ENCODE measurements around the gene PACRG. TPM values are rescaled to one million over a fixed set of nuclear protein-coding genes. Genes with fewer than 3 reads are reported as not detected.

PACRG gene
- total and polyA plus RNA-seq, 2 donors, result 2.2 to 5.6 TPM

GRCh38 chr6:162715601-162716000, 12.2 kb upstream of the PACRG start:
- DNase-seq (ENCODE audit: extremely low spot score), result no peak
- no peak overlapping the region for H3K4me3 ChIP-seq (ENCODE audit: low read depth, low read length)
- H3K4me1 ChIP-seq (ENCODE audit: insufficient read depth), result no peaks in the 10 kb centered on the region
- no peak overlapping the region for H3K27ac ChIP-seq (ENCODE audit: low read depth)
- H3K36me3 ChIP-seq (ENCODE audit: insufficient read depth), result no peaks in the 10 kb centered on the region
- WGBS, result 92% methylated on average over 6 of the region's 6 CpGs

GRCh38 chr6:162719528-162719927, 8.2 kb upstream of the PACRG start:
- H3K27ac ChIP-seq (ENCODE audit: low read depth), result no peak overlapping the region
- no peak overlapping the region for H3K4me3 ChIP-seq (ENCODE audit: low read depth, low read length)
- 95% methylated on average over 1 of the region's 1 CpG for WGBS
- no peak for DNase-seq (ENCODE audit: extremely low spot score)
- H3K36me3 ChIP-seq (ENCODE audit: insufficient read depth), result no peaks in the 10 kb centered on the region
- no peaks in the 10 kb centered on the region for H3K4me1 ChIP-seq (ENCODE audit: insufficient read depth)

- no peaks in the 10 kb centered on the region for H3K4me1 ChIP-seq (ENCODE audit: insufficient read depth)
- 90% methylated on average over 2 of the region's 2 CpGs for WGBS
- no peak for DNase-seq (ENCODE audit: extremely low spot score)
- no peak overlapping the region for H3K4me3 ChIP-seq (ENCODE audit: low read depth, low read length)
- H3K36me3 ChIP-seq (ENCODE audit: insufficient read depth), result no peaks in the 10 kb centered on the region
- no peak overlapping the region for H3K27ac ChIP-seq (ENCODE audit: low read depth)
Measured at GRCh38 chr6:162721404-162721687, 6.4 kb upstream of the PACRG start.

- no peak for DNase-seq (ENCODE audit: extremely low spot score)
- H3K27ac ChIP-seq (ENCODE audit: low read depth), result no peak overlapping the region
- H3K36me3 ChIP-seq (ENCODE audit: insufficient read depth), result no peaks in the 10 kb centered on the region
- H3K4me1 ChIP-seq (ENCODE audit: insufficient read depth), result no peaks in the 10 kb centered on the region
- 87% methylated on average over 2 of the region's 2 CpGs for WGBS
- H3K4me3 ChIP-seq (ENCODE audit: low read depth, low read length), result no peak overlapping the region
Measured at GRCh38 chr6:162722226-162722625, 5.5 kb upstream of the PACRG start.

- H3K27ac ChIP-seq (ENCODE audit: low read depth), result no peak overlapping the region
- no peaks in the 10 kb centered on the region for H3K4me1 ChIP-seq (ENCODE audit: insufficient read depth)
- WGBS, result 96% methylated on average over 1 of the region's 1 CpG
- no peak overlapping the region for H3K4me3 ChIP-seq (ENCODE audit: low read depth, low read length)
- H3K36me3 ChIP-seq (ENCODE audit: insufficient read depth), result no peaks in the 10 kb centered on the region
- DNase-seq (ENCODE audit: extremely low spot score), result no peak
Measured at GRCh38 chr6:162722633-162723032, 5.1 kb upstream of the PACRG start.

- WGBS, result 12% methylated on average over 13 of the region's 13 CpGs
- no peaks in the 10 kb centered on the region for H3K4me1 ChIP-seq (ENCODE audit: insufficient read depth)
- no peaks in the 10 kb centered on the region for H3K36me3 ChIP-seq (ENCODE audit: insufficient read depth)
- H3K4me3 ChIP-seq (ENCODE audit: low read depth, low read length), result peak overlapping the region; percentile 91
- peak overlapping the region; percentile 85 for H3K27ac ChIP-seq (ENCODE audit: low read depth)
- no peak for DNase-seq (ENCODE audit: extremely low spot score)
Measured at GRCh38 chr6:162726947-162727321, 840 bp upstream of the PACRG start.

- Histone ChIP-seq H3K4me1 (ENCODE audit: insufficient read depth) (no peaks in the 10 kb centered on the region), H3K4me3 (ENCODE audit: low read depth, low read length) (peak overlapping the region; percentile 91), H3K36me3 (ENCODE audit: insufficient read depth) (no peaks in the 10 kb centered on the region), H3K27ac (ENCODE audit: low read depth) (no peak overlapping the region)
- no peak for DNase-seq (ENCODE audit: extremely low spot score)
- 20% methylated on average over 7 of the region's 7 CpGs for WGBS
Measured at GRCh38 chr6:162728197-162728596, 423 bp downstream of the PACRG start.

GRCh38 chr6:162728706-162729105, 932 bp downstream of the PACRG start:
- WGBS, result 81% methylated on average over 1 of the region's 1 CpG
- H3K36me3 ChIP-seq (ENCODE audit: insufficient read depth), result no peaks in the 10 kb centered on the region
- DNase-seq (ENCODE audit: extremely low spot score), result no peak
- no peaks in the 10 kb centered on the region for H3K4me1 ChIP-seq (ENCODE audit: insufficient read depth)
- no peak overlapping the region for H3K27ac ChIP-seq (ENCODE audit: low read depth)
- no peak overlapping the region for H3K4me3 ChIP-seq (ENCODE audit: low read depth, low read length)

- DNase-seq (ENCODE audit: extremely low spot score), result no peak
- no peak overlapping the region for H3K27ac ChIP-seq (ENCODE audit: low read depth)
- no peak overlapping the region for H3K4me3 ChIP-seq (ENCODE audit: low read depth, low read length)
- WGBS, result 97% methylated on average over 1 of the region's 1 CpG
- no peaks in the 10 kb centered on the region for H3K4me1 ChIP-seq (ENCODE audit: insufficient read depth)
- no peaks in the 10 kb centered on the region for H3K36me3 ChIP-seq (ENCODE audit: insufficient read depth)
Measured at GRCh38 chr6:162730502-162730901, 2.7 kb downstream of the PACRG start.

- Histone ChIP-seq H3K4me1 (ENCODE audit: insufficient read depth) (no peaks in the 10 kb centered on the region), H3K36me3 (ENCODE audit: insufficient read depth) (no peaks in the 10 kb centered on the region), H3K27ac (ENCODE audit: low read depth) (no peak overlapping the region), H3K4me3 (ENCODE audit: low read depth, low read length) (no peak overlapping the region)
- WGBS, result 79% methylated on average over 4 of the region's 4 CpGs
- DNase-seq (ENCODE audit: extremely low spot score), result no peak
Measured at GRCh38 chr6:162733489-162733888, 5.7 kb downstream of the PACRG start.

GRCh38 chr6:162736961-162737360, 9.2 kb downstream of the PACRG start:
- DNase-seq (ENCODE audit: extremely low spot score), result no peak
- no peak overlapping the region for H3K27ac ChIP-seq (ENCODE audit: low read depth)
- H3K4me1 ChIP-seq (ENCODE audit: insufficient read depth), result no peaks in the 10 kb centered on the region
- WGBS, result 43% methylated on average over 1 of the region's 1 CpG
- no peak overlapping the region for H3K4me3 ChIP-seq (ENCODE audit: low read depth, low read length)
- no peaks in the 10 kb centered on the region for H3K36me3 ChIP-seq (ENCODE audit: insufficient read depth)

- DNase-seq (ENCODE audit: extremely low spot score), result peak; percentile 45
- H3K27ac ChIP-seq (ENCODE audit: low read depth), result no peak overlapping the region
- no peaks in the 10 kb centered on the region for H3K4me1 ChIP-seq (ENCODE audit: insufficient read depth)
- H3K36me3 ChIP-seq (ENCODE audit: insufficient read depth), result no peaks in the 10 kb centered on the region
- no peak overlapping the region for H3K4me3 ChIP-seq (ENCODE audit: low read depth, low read length)
- WGBS, result 39% methylated on average over 3 of the region's 3 CpGs
Measured at GRCh38 chr6:162750776-162751175, 23.0 kb downstream of the PACRG start.

- no peak for DNase-seq (ENCODE audit: extremely low spot score)
- H3K27ac ChIP-seq (ENCODE audit: low read depth), result no peak overlapping the region
- H3K4me1 ChIP-seq (ENCODE audit: insufficient read depth), result no peaks in the 10 kb centered on the region
Measured at GRCh38 chr6:162751211-162751859, 23.6 kb downstream of the PACRG start.

GRCh38 chr6:162753775-162754174, 26.0 kb downstream of the PACRG start:
- no peak overlapping the region for H3K4me3 ChIP-seq (ENCODE audit: low read depth, low read length)
- no peaks in the 10 kb centered on the region for H3K4me1 ChIP-seq (ENCODE audit: insufficient read depth)
- no peak overlapping the region for H3K27ac ChIP-seq (ENCODE audit: low read depth)
- no peaks in the 10 kb centered on the region for H3K36me3 ChIP-seq (ENCODE audit: insufficient read depth)
- DNase-seq (ENCODE audit: extremely low spot score), result no peak

More at GRCh38 chr6:162751211-162751859, 23.6 kb downstream of the PACRG start:
- no peaks in the 10 kb centered on the region for H3K36me3 ChIP-seq (ENCODE audit: insufficient read depth)
- no peak overlapping the region for H3K4me3 ChIP-seq (ENCODE audit: low read depth, low read length)

GRCh38 chr6:162770136-162770535, 42.4 kb downstream of the PACRG start:
- Histone ChIP-seq H3K4me3 (ENCODE audit: low read depth, low read length) (no peak overlapping the region), H3K36me3 (ENCODE audit: insufficient read depth) (no peaks in the 10 kb centered on the region), H3K27ac (ENCODE audit: low read depth) (no peak overlapping the region), H3K4me1 (ENCODE audit: insufficient read depth) (no peaks in the 10 kb centered on the region)
- no peak for DNase-seq (ENCODE audit: extremely low spot score)

Measured in urinary bladder (tissue), 4 donors.